Liver (tissue), 9 donors: Measurements from ENCODE around the gene B3GNT4. TPM values are rescaled to one million over a fixed set of nuclear protein-coding genes. Genes with fewer than 3 reads are reported as not detected.

Experiments
- DNase-seq: peaks from one replicate; pipeline ENCODE4 v3.0.0-alpha.2; 2017; ENCODE audit warnings: low spot score
- H3K27ac ChIP-seq, 2 donors: one replicate each; pipeline ENCODE4 v1.7.0; 2013; ENCODE audit warnings: inconsistent platforms in 2 of 2, low read length in 2 of 2, control low read depth in 1 of 2, low read depth in 1 of 2, mild to moderate bottlenecking in 1 of 2
- H3K27me3 ChIP-seq, 4 donors: one replicate each; pipeline versions ENCODE4 v1.6.1 to v1.7.0; 2013; ENCODE audit warnings: low read length in 3 of 4, inconsistent platforms in 1 of 4, mild to moderate bottlenecking in 1 of 4, moderate library complexity in 1 of 4; ENCODE audit not compliant: control insufficient read depth in 4 of 4, insufficient read depth in 4 of 4
- H3K36me3 ChIP-seq, 4 donors: one replicate each; pipeline versions ENCODE4 v1.6.1 to v1.7.0; 2013; ENCODE audit warnings: low read length in 3 of 4, mild to moderate bottlenecking in 3 of 4, low read depth in 1 of 4, moderate library complexity in 1 of 4; ENCODE audit not compliant: control insufficient read depth in 4 of 4, insufficient read depth in 3 of 4
- H3K4me1 ChIP-seq, 4 donors: one replicate each; pipeline versions ENCODE4 v1.6.1 to v1.7.0; 2013; ENCODE audit warnings: low read length in 3 of 4, mild to moderate bottlenecking in 3 of 4, moderate library complexity in 1 of 4; ENCODE audit not compliant: control insufficient read depth in 4 of 4, insufficient read depth in 4 of 4
- H3K4me3 ChIP-seq, 3 donors: one replicate each; pipeline versions ENCODE4 v1.6.1 to v1.7.0; 2013; ENCODE audit warnings: low read length in 3 of 3, control low read depth in 1 of 3, low read depth in 1 of 3, mild to moderate bottlenecking in 1 of 3
- H3K9ac ChIP-seq, 2 donors: one replicate each; pipeline ENCODE4 v1.7.0; 2013; ENCODE audit warnings: low read length in 2 of 2, mild to moderate bottlenecking in 2 of 2, moderate library complexity in 2 of 2, control low read depth in 1 of 2, low read depth in 1 of 2
- H3K9me3 ChIP-seq, 4 donors: one replicate each; pipeline versions ENCODE4 v1.6.1 to v1.7.0; 2013; ENCODE audit warnings: low read length in 3 of 4; ENCODE audit not compliant: control insufficient read depth in 4 of 4
- CTCF ChIP-seq: fragments of 150-350 bp; IDR thresholded peaks from 2 replicates; pipeline ENCODE4 v1.5.1; 2017; ENCODE audit warnings: improper control_type of control experiment, low read depth, low read length; ENCODE audit not compliant: missing input control
- EGR1 ChIP-seq, 2 donors: IDR thresholded peaks; 2 replicates each; pipeline ENCODE4 v1.6.1; 2016 to 2018; ENCODE audit warnings: antibody characterized with exemption in 2 of 2, low read depth in 2 of 2
- FOXA1 ChIP-seq: IDR thresholded peaks from 2 replicates; pipeline ENCODE4 v1.6.1; 2016; ENCODE audit warnings: antibody characterized with exemption
- GABPA ChIP-seq, 2 donors: IDR thresholded peaks in 1 of 2; conservative IDR thresholded peaks in 1 of 2; 2 replicates each; pipeline ENCODE4 v1.6.1; 2016; ENCODE audit warnings: antibody characterized with exemption in 2 of 2, mild to moderate bottlenecking in 1 of 2, moderate library complexity in 1 of 2
- HNF4A ChIP-seq, 2 donors: conservative IDR thresholded peaks; 2 replicates each; pipeline ENCODE4 v1.6.1; 2016; ENCODE audit warnings: antibody characterized with exemption in 2 of 2, mild to moderate bottlenecking in 2 of 2
- HNF4G ChIP-seq: IDR thresholded peaks from 2 replicates; pipeline ENCODE4 v1.6.1; 2016; ENCODE audit warnings: antibody characterized with exemption
- MAX ChIP-seq: IDR thresholded peaks from 2 replicates; pipeline ENCODE4 v1.6.1; 2016; ENCODE audit warnings: antibody characterized with exemption
- RAD21 ChIP-seq, 2 donors: IDR thresholded peaks; 2 replicates each; pipeline ENCODE4 v1.6.1; 2016; ENCODE audit warnings: antibody characterized with exemption in 2 of 2, mild to moderate bottlenecking in 2 of 2
- REST ChIP-seq: IDR thresholded peaks from 2 replicates; pipeline ENCODE4 v1.6.1; 2016; ENCODE audit warnings: antibody characterized with exemption, mild to moderate bottlenecking
- YY1 ChIP-seq: IDR thresholded peaks from 2 replicates; pipeline ENCODE4 v1.6.1; 2016; ENCODE audit warnings: antibody characterized with exemption, mild to moderate bottlenecking
- WGBS: extraction: QIAGEN DNeasy Blood & Tissue Kit; methylation state at CpG from one replicate; pipeline ENCODE4 v1.1.7; 2013; 5-methylcytosine and 5-hydroxymethylcytosine counted together
- polyA plus RNA-seq, 2 donors: library from polyadenylated mRNA; stranded (reverse) in 1 of 2; unstranded in 1 of 2; fragments of 200-250 nt in 1 of 2; fragments of >200 nt in 1 of 2; fragmentation: Nextera tagmentation in 1 of 2; extraction: Ambion mirVana in 1 of 2; gene quantifications; one replicate each; pipeline versions ENCODE4 v1.2.1 to v1.2.3, GENCODE V29; 2013 to 2015
- total RNA-seq, 2 donors: library from RNA; depleted of rRNA; stranded (reverse); fragments of >200 nt; gene quantifications; one replicate each; pipeline ENCODE4 v1.2.3, GENCODE V29; 2014
- donor health status: healthy.
- donor health status: healthy.
- donor health status: healthy.
- donor health status: healthy.
- donor health status: healthy.

Gene B3GNT4
- total and polyA plus RNA-seq, 4 donors, result 0.14 to 0.43 TPM; not detected in 2

GRCh38 chr12:122161682-122162081, 41.8 kb upstream of the B3GNT4 start:
- Histone ChIP-seq H3K4me3 (no peak overlapping the region), H3K4me1 (no peaks in the 10 kb centered on the region), H3K36me3 (no peaks in the 10 kb centered on the region), H3K9me3 (no peaks in the 10 kb centered on the region), H3K27ac (no peak overlapping the region), H3K27me3 (no peaks in the 10 kb centered on the region), H3K9ac (no peak overlapping the region)
- 79% methylated on average over 8 of the region's 8 CpGs for WGBS
- no peak for DNase-seq
- TF ChIP-seq EGR1 (IDR thresholded peaks at IDR 0.05; ENCODE audit: low read depth in 2 of 2) (no peak), YY1 (no peak), FOXA1 (no peak), RAD21 (IDR thresholded peaks at IDR 0.05) (no peak), HNF4G (no peak), MAX (no peak), GABPA (IDR thresholded peaks at IDR 0.05 in 1 of 2, conservative IDR thresholded peaks at IDR 0.05 in 1 of 2) (no peak), HNF4A (conservative IDR thresholded peaks at IDR 0.05) (no peak)

GRCh38 chr12:122162976-122163375, 40.5 kb upstream of the B3GNT4 start:
- no peak for TF ChIP-seq EGR1 (IDR thresholded peaks at IDR 0.05; ENCODE audit: low read depth in 2 of 2)
- Histone ChIP-seq H3K4me3 (no peak overlapping the region), H3K4me1 (peaks cover 0 to 6% (median 0%) of the 10 kb centered on the region in 4 donors), H3K27ac (no peak overlapping the region), H3K9ac (no peak overlapping the region), H3K9me3 (no peaks in the 10 kb centered on the region), H3K36me3 (no peaks in the 10 kb centered on the region), H3K27me3 (no peaks in the 10 kb centered on the region)
- no peak for DNase-seq
- WGBS, result 85% methylated on average over 3 of the region's 3 CpGs

GRCh38 chr12:122166422-122167349, 36.8 kb upstream of the B3GNT4 start:
- DNase-seq, result no peak
- Histone ChIP-seq H3K4me3 (no peak overlapping the region), H3K27me3 (no peaks in the 10 kb centered on the region), H3K27ac (no peak overlapping the region), H3K9me3 (no peaks in the 10 kb centered on the region), H3K4me1 (peaks cover 0 to 6% (median 0%) of the 10 kb centered on the region in 4 donors), H3K36me3 (no peaks in the 10 kb centered on the region), H3K9ac (no peak overlapping the region)
- 90% methylated on average over 22 of the region's 22 CpGs for WGBS
- no peak for TF ChIP-seq REST
- no peak for TF ChIP-seq CTCF
